HG02840 (cell line): ENCODE data around the gene CNN3.

ENCODE experiments used
- ATAC-seq: cut with Tn5 transposase; IDR thresholded peaks from one replicate; pipeline ENCODE4 v1.9.1; 2021; ENCODE audit warnings: mild to moderate bottlenecking, moderate library complexity, moderate number of reproducible peaks; ENCODE audit not compliant: unreplicated experiment, low FRiP score

The CNN3 gene

GRCh38 chr1:94925561-94926125, 1.3 kb downstream of the CNN3 start:
- ATAC-seq = no peak

DNA sequence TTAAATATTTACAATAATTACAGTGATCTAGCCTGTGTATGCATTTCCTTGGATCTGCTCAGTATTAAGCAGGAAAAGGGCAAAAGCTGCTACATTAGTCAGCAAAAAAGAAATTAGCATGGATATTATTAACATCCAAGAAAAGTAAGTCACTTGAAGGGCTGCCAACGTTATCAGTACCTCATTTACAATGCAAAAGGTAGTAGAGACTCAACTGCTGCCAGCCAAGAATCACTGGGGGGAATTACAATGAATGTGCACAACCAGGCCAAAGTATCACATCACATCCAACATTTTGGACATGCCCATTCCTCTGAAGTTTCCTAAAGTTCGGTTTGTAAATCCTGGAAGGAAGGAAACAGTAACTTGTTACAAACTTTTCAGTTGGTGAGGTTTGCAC, 1.9 kb downstream of the CNN3 start:
- ATAC-seq = no peak

GRCh38 chr1:94922761-94923331, 4.1 kb downstream of the CNN3 start:
- ATAC-seq = no peak

- no peak for ATAC-seq
These were observed 4.9 kb downstream of the CNN3 start for GRCh38 chr1:94921977-94922376.

DNA sequence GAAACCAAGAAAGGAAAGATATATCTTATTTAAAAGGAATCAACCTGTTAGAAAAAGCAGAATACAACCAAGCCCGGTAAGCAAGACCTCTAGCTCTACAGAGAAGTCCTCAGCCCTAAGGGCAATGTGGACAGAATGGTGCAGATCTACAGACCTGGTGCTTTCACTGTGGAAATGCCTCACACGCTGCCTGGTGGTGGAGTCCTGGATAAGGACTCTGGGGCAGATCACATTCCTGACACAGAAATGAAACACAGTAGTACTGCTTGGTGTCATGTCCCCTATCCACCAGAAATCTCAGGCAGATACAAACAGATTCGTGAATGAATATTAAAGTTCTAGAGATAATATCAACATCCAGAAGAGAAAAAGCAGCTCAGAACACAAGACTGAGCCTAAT, 6.8 kb downstream of the CNN3 start:
- no peak for ATAC-seq

DNA sequence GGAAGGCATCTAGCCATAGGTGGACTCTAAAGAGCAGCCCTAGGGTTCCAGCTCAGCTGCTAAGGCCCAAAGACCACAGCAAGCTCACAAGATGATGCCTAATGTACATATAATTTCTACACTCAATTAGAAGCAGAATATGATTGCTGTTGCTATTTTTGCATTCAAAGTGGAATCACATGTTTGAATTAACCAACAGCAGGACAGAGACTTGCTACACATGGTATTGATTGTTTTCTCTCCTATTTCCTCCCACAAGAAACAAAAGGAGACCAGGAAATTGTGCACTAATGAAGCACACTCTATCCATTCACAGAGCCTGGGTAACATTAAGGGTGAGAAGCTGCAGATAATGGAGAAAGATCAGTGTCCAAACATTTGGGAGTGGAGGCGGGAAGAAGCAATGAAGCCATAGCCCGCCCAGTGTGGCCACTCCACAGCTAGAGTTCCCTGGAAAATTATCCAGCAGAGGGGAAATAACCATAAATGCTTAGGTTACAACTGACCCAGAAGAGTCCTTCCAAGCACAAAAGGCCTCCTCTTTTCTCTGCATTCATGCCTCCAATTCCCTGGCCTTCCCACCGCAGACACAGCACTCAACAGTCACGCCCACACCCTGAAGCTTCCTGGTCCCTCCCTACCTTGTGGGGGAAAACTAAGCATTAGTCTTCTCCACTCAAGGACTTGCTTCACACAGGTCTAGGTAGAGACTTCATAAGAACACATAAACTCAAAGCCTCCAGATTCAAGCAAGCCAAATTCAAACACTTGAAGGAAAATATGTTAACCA, 7.5 kb downstream of the CNN3 start:
- ATAC-seq = no peak

DNA sequence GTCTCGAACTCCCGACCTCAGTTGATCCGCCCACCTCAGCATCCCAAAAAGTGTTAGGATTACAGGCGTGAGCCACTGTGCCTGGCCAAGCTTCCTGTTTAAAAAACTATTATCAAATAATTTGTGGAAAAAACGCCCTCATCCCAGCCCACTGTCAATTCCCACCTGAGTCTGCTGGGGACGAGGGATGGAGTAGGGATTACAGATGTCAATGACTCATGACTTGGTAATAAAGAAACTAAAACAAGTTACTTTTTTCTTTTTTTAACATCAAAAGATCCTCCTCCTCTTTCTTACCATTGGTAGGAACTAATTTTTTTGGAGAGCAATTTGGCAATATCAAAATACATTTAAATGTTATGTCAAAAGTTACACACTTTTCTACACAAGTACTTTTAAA, 9.7 kb downstream of the CNN3 start:
- ATAC-seq = no peak

DNA sequence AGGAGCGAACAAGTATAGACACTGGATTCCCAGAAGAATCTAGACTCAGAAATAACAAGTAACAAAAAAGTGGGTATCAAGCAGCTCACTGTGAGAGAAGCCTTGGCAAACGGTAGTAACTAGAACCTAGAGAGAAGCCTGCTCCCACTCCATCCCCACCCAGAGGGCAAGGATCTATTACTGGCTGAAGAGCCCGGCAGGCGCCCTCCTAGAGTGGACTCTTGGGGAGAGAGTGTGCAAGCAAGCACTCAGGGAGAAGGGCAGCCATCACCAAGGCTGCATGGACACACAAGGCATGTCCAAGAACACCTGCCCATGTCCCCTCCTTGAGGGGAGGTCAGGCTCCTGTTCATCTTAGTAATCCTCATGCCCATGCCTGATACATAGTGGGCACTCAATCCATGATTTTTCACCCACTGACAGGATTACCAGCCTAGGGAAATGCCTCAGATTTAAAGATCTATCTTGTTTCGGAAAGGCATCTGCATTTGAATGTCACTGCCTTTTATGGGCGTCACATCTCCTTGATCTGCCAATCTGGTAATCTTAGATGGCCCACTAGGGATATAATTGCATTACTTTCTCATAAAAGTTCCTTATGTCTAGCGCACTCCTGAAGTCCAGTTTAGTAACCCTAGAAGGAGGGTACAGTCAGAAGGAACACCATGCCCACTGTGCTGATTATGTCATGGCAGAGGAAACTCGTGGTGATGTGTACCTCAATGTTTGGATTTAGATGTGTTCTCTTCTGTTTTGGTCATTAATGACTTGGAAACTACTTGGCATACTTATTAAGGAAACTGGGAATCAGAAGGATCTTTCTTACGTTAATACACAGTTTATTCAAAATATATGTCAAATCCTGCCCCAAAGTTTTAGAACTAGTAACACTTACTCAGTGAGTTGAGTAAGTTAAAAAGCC, 14.4 kb downstream of the CNN3 start:
- no peak for ATAC-seq

GRCh38 chr1:94909486-94909885, 17.4 kb downstream of the CNN3 start:
- no peak for ATAC-seq

GRCh38 chr1:94908965-94909364, 17.9 kb downstream of the CNN3 start:
- ATAC-seq = no peak

DNA sequence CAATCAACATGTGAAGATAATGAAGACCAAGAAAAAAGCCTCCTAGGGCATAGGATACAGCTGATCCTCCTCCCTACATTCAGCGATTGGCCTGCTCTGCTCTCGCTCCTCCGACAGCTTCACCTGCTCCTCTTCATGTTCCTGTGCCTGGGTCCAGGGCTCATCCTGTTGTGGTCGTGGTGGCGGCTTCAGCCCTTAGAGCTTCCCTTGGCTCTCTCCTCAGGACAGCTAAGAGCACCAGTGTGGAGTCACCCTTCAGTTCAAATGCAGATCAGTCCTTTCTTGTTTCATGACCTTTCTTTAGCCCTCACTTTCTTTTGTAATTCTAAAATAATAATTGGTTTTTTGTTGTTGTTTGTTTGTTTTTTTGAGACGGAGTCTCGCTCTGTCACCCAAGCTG, 18.7 kb downstream of the CNN3 start:
- ATAC-seq = no peak

GRCh38 chr1:94907136-94907535, 19.8 kb downstream of the CNN3 start:
- ATAC-seq = no peak

- ATAC-seq = no peak
These were observed 20.5 kb downstream of the CNN3 start for GRCh38 chr1:94906382-94906781.

DNA sequence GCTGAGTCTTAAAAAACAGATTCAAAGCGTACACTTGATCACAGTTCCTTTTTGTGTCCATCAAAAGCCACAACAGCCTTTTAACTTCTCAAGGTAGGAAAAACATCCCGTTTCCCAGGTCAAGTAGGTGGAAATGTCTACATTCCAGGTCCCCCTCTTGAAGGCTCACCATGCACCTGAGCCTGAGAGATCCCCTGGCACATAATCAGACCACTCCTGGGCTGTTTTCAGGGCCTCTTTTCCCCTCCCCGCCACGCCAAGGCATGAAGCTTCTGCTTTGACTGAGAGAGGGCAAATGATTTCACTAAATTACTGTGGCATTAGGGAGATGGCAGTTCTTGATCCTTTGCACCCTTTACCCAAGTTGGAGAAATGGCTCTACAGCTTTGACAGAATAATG, 21.7 kb downstream of the CNN3 start:
- ATAC-seq = no peak

GRCh38 chr1:94903280-94904009, 23.5 kb downstream of the CNN3 start:
- ATAC-seq = no peak

DNA sequence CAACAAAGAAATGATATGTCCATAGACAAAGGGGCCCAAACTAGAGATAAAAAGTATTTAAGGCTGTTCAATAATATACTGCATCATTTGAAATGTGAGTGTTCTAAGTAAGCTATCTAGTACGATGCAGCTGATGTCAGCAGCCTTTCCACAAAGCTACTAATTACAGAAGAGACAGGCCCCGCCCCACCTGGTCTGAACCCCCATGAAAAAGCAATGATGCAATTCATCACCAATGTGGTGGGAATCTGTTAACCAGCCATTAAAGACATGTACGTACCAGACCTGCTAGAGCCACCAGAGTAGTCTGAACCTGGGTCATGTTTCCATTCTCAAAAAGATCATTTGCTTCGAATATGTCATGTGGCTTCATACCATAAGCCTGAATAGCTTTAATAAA, 25.1 kb downstream of the CNN3 start:
- no peak for ATAC-seq

DNA sequence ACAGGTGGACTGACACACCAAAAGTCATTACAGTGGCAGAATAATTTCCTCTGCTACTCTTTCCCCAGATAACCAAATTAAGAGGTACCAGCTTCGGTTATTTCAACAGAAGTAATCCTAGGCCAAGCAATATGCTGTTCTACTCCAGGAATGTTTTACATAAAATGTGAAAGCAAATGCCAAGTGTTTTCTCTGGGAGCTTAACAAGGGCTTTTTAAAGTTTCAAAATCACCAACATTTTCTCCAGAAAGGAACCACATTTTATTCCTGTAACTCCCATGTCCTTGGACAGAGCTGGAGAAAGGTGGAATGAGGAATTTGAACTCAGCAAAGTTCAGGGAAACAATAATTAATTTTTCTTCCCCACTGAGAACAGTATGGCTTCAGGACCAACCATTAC, 27.2 kb downstream of the CNN3 start:
- ATAC-seq = no peak

GRCh38 chr1:94898491-94899385, 28.2 kb downstream of the CNN3 start:
- ATAC-seq = no peak

GRCh38 chr1:94895518-94895917, 31.4 kb downstream of the CNN3 start:
- no peak for ATAC-seq
